KOPT-K1 (cell line): ENCODE results near the gene CDH12.

ENCODE experiments used
- H3K27ac ChIP-seq: fragments of 200-600 bp; sonication (generic); 2 replicates; pipeline ENCODE4 v1.5.1; 2016; ENCODE audit warnings: antibody characterized with exemption, mild to moderate bottlenecking, low read depth, low read length; ENCODE audit not compliant: poor library complexity, severe bottlenecking
- H3K36me3 ChIP-seq: fragments of 200-600 bp; sonication (generic); 2 replicates; pipeline ENCODE4 v1.5.1; 2017; ENCODE audit warnings: antibody characterized with exemption, mild to moderate bottlenecking, low read length, moderate library complexity; ENCODE audit not compliant: insufficient read depth
- H3K9me3 ChIP-seq: fragments of 200-600 bp; sonication (generic); 2 replicates; pipeline ENCODE4 v1.5.1; 2017; ENCODE audit warnings: antibody characterized with exemption, low read length, mild to moderate bottlenecking; ENCODE audit not compliant: insufficient read depth, poor library complexity, severe bottlenecking

The CDH12 gene

DNA sequence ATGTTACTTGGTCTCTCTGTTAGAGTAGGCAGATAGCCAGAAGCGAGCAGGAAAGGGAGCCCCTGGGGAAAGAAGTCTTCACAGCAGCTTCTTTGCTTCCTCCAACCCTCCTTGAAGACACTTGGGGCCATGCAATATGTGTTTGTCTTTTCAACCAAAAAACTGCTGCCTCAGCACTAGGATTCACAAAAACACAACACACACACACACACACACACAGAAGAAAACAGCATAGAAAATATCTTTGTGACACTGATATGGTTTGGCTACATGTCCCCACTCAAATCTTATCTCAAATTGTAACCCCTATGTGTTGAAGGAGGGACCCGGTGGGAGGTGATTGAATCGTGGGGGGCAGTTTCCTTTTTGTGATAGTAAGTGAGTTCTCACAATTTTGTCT is 133.3 kb downstream of the CDH12 start:
- Histone ChIP-seq H3K36me3 (no peaks in the 10 kb centered on the region), H3K27ac (no peak overlapping the region), H3K9me3 (no peaks in the 10 kb centered on the region)

DNA sequence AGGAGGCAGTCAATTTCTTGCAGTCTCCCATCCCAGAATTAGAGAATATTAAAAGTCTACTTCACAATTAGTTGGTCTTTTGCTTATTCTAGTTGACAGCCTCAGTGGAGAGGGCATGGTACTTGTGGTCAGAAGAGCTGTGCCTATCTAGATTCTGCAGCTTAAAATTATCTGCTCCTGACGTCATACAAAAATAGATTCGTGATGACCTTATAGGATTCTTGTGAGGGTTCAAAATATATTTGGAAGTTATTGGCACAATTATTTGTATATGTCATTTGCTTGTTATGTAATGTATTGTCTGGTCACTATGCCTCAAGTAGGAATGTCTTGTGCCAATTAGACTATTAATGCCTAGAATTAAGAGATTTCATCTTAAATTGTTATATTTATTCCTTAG is 142.5 kb downstream of the CDH12 start:
- H3K27ac ChIP-seq, result no peak overlapping the region
- no peaks in the 10 kb centered on the region for H3K36me3 ChIP-seq
- no peaks in the 10 kb centered on the region for H3K9me3 ChIP-seq

DNA sequence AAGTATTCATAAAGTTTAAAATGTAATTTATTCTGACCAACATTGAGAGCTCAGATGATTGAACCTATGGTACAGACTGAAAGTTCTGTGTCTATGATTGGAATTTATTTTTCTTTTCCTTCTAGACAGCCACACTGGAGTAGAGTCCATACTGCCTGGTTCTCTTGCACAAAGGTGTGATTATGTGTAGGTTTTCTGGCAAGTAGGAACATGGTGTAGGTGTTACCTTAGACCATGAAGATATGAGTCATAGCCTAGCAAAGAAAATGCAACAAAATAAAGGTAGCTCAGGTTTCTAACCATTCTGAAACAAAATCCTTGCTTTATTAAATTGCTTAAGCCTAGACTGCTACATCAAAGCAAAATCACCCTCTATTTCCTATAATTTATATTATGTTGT is 143.4 kb downstream of the CDH12 start:
- Histone ChIP-seq H3K27ac (no peak overlapping the region), H3K9me3 (no peaks in the 10 kb centered on the region), H3K36me3 (no peaks in the 10 kb centered on the region)

DNA sequence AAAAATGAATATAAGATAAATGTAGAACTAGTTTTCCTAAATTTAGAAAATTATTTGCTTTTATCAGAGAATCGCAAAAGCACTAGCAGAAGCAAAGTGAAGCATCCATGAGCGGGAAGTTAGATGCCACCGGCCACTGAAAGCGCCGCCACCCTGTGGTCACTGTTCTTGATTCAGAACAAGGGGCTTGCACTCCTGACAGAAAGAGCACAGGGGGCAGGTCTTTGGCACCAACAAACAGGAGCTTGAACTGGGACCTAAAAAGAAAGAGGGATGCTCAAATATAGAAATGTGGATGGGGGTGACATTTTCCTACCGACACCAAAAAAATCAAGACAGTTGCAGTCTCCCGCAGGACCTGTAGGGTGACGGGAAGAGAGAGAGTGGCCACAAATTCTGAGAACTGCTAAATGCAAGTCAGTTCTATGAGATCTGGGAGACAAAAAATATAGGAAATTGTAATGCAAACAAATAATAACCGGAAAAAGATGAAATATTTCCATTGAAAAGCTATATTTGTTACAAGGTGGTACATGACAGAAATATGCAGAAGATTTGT is 144.3 kb downstream of the CDH12 start:
- Histone ChIP-seq H3K9me3 (no peaks in the 10 kb centered on the region), H3K27ac (no peak overlapping the region), H3K36me3 (no peaks in the 10 kb centered on the region)

DNA sequence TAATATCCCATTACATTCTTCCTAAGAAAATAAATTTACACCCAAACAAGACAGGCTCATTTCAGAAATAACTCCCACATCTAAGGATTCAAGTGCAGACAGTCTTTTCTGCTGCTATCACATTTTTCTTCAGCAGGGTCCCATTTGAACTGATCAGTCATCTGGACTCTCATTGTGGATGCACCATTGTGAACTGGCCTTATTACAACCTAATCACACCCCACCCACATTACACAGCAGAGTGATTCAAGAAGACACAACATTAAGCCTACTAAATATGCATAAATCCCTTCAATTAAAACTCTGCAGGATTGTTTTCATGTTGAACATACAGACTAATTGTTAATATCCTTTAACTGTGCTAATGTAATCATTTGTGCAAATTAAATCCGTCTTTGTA is 146.2 kb downstream of the CDH12 start:
- H3K9me3 ChIP-seq, result no peaks in the 10 kb centered on the region
- H3K36me3 ChIP-seq, result no peaks in the 10 kb centered on the region
- H3K27ac ChIP-seq, result no peak overlapping the region

DNA sequence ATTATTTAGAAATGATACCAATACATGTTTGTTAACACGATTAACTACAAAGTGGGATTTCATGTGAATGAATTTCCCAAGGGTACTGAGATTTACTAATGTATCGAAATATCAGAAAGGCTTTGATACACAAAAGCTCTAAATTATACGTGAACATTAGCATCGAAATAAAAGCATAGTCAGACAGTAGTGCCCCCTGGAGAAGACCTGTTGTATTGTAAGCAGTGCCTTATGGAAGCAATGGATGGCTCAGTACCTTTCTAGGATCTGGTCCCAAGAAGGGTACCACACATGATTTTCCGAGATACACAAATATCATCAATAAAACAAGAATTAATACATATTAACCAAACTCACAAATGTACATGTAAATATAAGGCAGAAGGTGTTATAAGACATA is 153.8 kb downstream of the CDH12 start:
- H3K9me3 ChIP-seq, result no peaks in the 10 kb centered on the region
- no peak overlapping the region for H3K27ac ChIP-seq
- H3K36me3 ChIP-seq, result no peaks in the 10 kb centered on the region

DNA sequence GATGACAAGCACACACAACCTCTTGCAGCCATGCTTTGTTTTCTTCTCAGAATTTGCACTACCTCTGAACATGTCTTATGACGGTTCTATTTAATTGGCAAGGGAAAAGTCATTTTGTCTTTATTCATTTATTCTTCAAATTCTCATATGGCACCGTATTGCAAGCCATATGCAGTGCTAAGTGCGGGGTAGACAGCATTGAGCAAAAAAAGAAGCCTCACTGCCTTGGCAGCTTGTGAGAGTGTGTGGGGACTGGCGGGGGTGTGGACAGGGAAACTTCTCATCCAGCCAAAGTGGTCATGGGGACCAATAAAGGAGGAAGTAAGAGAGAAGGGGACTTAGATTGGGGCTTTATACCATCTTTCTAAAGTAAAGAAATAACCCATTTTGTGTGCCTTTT is 160.0 kb downstream of the CDH12 start:
- Histone ChIP-seq H3K27ac (no peak overlapping the region), H3K36me3 (no peaks in the 10 kb centered on the region), H3K9me3 (no peaks in the 10 kb centered on the region)

DNA sequence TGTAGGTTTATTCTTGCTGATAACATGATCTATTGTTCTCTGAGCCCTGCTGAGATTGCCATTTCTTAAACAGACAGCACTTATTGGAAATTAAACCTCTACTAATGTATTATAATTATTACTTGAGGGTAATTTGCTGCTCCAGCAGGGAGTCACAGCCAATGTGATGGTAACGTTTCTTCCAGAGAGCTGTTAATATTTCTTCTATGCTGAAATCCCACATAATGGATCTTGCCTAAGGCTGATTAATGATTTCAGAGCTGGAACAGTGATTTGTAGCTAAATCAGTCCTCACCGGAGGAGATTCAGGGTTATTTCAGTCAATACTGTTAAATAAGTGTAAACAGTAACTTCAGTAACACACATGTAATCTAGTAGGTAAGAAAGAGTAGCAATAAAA is 170.1 kb downstream of the CDH12 start:
- no peak overlapping the region for H3K27ac ChIP-seq
- no peaks in the 10 kb centered on the region for H3K36me3 ChIP-seq
- no peaks in the 10 kb centered on the region for H3K9me3 ChIP-seq

DNA sequence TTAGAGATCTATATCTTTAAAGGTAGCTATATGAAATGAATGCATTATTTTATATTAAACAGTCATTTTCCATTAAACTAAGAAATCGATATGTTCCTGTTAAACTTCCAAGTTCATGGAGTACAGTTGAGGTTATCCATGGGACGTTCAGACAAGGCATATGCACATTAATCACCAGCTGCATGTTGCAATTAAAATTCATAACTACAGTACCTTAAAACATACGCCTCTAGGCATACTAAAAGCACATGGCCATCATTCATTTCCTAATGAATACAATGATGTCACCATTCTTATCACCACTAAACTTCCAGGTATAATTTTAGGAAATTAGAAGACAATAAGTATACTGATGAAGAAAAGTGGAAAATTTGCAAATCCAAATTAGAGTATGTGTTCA is 174.3 kb downstream of the CDH12 start:
- H3K9me3 ChIP-seq, result no peaks in the 10 kb centered on the region
- H3K36me3 ChIP-seq, result no peaks in the 10 kb centered on the region
- no peak overlapping the region for H3K27ac ChIP-seq

DNA sequence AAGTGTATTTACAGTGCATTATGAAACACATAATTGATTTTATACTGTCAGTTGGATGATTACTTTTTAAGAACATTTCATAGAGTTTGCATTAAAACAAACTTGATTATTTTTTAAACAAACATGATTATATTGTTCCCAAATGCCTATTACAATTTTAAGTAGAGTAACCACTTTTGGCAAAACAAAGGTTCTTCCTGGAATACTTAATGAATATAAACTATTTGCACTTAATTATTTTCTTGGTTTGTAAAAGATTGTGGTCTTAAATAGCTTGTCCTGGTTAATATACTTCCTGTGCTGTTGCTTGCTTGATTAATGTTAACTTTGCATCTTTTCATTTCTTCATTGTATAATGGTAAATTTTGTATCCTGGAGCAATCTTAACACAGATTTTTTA is 180.0 kb downstream of the CDH12 start:
- H3K9me3 ChIP-seq, result no peaks in the 10 kb centered on the region
- no peaks in the 10 kb centered on the region for H3K36me3 ChIP-seq
- H3K27ac ChIP-seq, result no peak overlapping the region

DNA sequence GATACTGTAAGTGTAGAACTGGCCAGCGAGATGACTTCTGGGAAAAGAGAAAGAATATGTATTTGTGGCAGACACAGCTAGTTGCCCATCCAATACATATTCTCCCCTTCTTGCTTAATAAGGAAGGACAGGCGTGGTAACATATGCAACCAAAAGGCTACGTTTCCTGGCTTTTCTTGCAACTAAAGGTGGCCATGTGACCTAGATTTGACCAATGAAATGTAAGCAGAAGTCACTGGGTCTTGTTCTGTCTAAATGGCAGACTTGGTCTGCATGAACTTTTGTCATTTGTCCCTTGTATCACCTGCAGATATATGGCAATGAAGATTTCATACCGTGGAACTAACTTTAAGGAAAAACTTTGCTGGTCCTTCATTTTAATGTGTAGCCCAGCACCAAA is 183.8 kb downstream of the CDH12 start:
- Histone ChIP-seq H3K36me3 (no peaks in the 10 kb centered on the region), H3K9me3 (no peaks in the 10 kb centered on the region), H3K27ac (no peak overlapping the region)

DNA sequence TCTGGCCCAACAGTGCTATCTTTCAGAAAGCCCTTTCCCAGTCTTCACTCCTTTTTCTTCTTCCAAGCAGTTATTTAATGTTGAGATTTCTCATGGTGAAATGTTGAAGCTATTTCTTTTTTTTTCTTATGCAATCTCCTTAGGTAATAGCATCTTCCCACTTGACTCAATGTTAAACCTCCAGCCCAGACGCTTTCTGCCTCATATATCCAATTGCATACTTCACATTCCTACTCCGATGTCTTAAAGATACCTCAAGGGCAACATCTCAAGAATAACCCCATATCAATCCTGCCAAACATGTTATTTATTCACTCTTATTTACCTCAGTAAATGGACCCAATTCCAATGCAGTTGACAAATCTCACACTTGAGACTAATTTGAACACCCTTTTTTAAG is 187.3 kb downstream of the CDH12 start:
- Histone ChIP-seq H3K36me3 (no peaks in the 10 kb centered on the region), H3K27ac (no peak overlapping the region), H3K9me3 (no peaks in the 10 kb centered on the region)

DNA sequence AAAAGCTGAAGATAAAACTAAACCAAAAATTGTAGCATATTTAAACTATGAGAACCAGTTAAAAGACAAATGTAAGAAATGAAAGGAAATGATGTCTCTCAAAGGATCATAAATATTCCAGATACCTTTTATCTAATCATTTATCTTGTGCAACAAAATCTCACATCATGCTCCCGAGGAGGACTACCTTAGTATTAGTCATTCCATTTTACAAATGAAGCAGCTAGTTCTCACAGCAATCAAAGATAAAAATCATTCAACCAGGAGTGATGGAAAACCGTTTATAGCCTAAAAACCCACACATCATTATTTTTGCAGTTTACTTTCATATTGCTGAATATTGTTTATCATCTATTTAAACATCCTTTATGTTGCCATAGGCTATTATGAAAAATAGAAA is 190.0 kb downstream of the CDH12 start:
- Histone ChIP-seq H3K36me3 (no peaks in the 10 kb centered on the region), H3K9me3 (no peaks in the 10 kb centered on the region), H3K27ac (no peak overlapping the region)

DNA sequence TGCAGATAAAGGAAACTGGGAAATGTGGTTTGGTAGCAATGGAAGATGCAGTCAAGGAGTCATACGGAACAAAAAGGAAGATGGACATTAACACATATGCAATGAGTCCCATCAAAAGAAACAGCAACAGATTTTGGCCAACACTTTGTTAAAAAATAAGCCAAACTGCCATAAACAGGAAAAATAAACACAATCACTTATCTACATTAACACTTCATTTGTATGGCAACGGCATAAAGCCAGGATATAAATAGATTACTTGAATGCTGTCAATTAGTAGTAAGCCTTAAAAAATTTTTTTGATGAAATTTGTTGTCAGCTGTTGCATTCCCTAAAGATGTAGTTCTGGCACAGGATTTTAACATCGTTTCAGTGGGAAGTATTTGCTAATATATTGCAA is 190.8 kb downstream of the CDH12 start:
- H3K9me3 ChIP-seq, result no peaks in the 10 kb centered on the region
- no peak overlapping the region for H3K27ac ChIP-seq
- no peaks in the 10 kb centered on the region for H3K36me3 ChIP-seq

DNA sequence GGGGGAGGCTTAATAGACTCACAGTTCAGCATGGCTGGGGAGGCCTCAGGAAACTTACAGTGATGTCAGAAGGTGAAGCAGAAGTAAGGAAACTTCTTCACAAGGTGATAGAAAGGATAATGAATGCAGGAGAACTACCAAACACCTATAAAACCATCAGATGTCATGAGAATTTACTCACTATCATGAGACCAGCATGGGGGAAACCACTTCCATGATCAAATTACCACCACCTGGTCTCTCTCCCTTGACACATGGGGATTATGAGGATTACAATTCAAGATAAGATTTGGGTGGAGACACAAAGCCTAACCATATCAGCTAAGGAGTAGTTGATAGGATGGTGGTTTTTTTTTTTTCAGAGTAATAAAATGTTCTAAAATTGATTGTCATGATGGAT is 201.8 kb downstream of the CDH12 start:
- Histone ChIP-seq H3K36me3 (no peaks in the 10 kb centered on the region), H3K9me3 (no peaks in the 10 kb centered on the region), H3K27ac (no peak overlapping the region)

DNA sequence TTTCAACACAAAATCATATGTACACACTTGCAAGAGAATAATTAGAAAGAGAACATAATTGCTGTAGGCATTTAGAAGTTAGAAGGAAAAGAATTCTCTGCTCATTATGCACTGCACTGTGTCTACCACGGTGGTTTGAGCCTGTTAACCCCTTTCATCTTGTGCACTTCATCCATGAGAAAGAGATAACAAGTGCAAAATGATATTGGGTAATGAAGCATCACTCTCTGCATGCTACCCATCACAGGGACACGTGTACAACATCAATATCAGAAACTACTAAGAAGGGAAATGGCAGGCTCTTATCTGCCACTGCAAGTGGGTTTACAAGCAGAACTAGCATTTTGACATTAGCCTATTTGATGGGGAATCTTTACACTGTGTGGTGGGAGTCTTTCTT is 202.6 kb downstream of the CDH12 start:
- Histone ChIP-seq H3K27ac (no peak overlapping the region), H3K9me3 (no peaks in the 10 kb centered on the region), H3K36me3 (no peaks in the 10 kb centered on the region)

DNA sequence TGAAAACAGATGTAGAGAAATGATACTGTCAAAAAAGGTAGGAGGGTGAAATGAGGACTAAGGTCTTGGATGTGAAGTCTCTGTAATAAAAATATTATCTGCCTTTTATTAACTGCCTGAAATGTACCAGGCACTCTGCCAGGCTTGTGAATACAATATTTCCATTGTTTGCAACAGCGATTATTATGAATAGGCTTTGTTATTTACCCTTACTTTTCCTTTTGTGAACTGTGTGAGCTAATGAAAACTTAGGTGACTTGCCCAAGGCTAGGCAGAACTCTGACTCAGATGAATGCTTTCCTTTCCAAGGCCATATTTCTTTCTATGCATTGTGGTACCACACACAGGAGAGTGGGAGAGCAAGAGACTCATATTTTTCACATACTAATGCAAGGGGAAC is 204.1 kb downstream of the CDH12 start:
- no peaks in the 10 kb centered on the region for H3K9me3 ChIP-seq
- no peak overlapping the region for H3K27ac ChIP-seq
- no peaks in the 10 kb centered on the region for H3K36me3 ChIP-seq
